Fibroblast of lung (primary cell): ENCODE results near the gene STX4.

Experiments
- EZH2 ChIP-seq: IDR thresholded peaks from 2 replicates; pipeline ENCODE4 v1.5.1; 2012; ENCODE audit warnings: low read length, control low read depth, mild to moderate bottlenecking; ENCODE audit errors: missing control alignments
- TF ChIP-seq, protein P1 (sequence below), 2 donors: IDR thresholded peaks in 1 of 2; conservative IDR thresholded peaks in 1 of 2; 1 replicate in 1 of 2; 2 replicates in 1 of 2; pipeline ENCODE4 v1.5.1; 2011 to 2012; ENCODE audit warnings: low read length in 2 of 2, control low read depth in 1 of 2, inconsistent platforms in 1 of 2, low read depth in 1 of 2, mild to moderate bottlenecking in 1 of 2

- TF ChIP-seq, protein P1, sequence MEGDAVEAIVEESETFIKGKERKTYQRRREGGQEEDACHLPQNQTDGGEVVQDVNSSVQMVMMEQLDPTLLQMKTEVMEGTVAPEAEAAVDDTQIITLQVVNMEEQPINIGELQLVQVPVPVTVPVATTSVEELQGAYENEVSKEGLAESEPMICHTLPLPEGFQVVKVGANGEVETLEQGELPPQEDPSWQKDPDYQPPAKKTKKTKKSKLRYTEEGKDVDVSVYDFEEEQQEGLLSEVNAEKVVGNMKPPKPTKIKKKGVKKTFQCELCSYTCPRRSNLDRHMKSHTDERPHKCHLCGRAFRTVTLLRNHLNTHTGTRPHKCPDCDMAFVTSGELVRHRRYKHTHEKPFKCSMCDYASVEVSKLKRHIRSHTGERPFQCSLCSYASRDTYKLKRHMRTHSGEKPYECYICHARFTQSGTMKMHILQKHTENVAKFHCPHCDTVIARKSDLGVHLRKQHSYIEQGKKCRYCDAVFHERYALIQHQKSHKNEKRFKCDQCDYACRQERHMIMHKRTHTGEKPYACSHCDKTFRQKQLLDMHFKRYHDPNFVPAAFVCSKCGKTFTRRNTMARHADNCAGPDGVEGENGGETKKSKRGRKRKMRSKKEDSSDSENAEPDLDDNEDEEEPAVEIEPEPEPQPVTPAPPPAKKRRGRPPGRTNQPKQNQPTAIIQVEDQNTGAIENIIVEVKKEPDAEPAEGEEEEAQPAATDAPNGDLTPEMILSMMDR (conservative IDR thresholded peaks at IDR 0.05 in 1 of 2, IDR thresholded peaks at IDR 0.05 in 1 of 2; ENCODE audit: low read depth in 1 of 2, low read length in 2 of 2): no peak
- no peak for TF ChIP-seq EZH2
Observed at GRCh38 chr16:31063495-31063842, 30.1 kb downstream of the STX4 start.
